Measurements from ENCODE around the gene NUP205.

NUP205 gene

DNA sequence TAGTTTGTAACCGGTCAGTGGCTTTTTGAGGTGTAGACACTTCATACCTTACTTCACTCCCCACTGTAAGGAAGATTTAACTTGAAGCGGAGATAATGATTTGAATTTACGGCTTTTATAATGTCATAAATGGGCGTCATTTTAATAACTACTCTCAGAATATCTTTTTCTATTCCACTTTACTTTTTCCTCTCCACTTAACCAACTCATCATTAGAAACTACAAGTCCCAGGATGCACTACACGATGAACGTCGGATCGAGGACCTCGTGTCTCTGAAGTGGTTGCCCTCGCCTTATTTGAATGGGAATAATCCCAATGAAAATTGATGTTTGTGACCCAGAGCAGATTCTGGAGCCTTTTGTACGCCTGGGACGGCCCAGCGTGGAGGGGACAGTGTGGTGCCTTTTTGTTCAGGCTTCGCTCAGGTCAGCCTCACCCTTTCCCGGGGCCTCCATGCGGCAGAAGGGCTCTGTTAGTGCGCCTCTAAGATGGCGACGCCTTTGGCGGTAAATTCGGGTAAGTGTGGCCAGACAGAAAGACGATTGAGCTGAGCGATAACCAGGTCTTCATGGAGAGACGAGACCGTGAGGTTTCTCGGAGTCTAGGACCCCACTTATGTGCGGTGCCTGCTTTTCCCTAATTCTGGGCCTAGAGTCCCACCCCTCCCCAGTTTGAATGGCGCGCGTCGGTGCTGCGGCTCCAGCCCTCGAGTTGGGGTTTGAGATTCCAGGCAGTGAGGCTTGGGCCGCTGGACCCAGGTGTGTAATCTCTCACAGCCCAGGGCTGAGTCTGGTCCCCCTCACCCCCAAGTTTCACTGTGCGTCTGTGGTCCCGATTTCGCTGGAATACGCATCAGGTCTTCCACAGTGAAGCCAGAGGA, at the start of gene NUP205:
NUP205 (plus strand) TSS at position 463 of the 882 bp plus-strand sequence; CDS start at position 491, 28 bp downstream.
- peak; percentile 72 for DNase-seq

DNA sequence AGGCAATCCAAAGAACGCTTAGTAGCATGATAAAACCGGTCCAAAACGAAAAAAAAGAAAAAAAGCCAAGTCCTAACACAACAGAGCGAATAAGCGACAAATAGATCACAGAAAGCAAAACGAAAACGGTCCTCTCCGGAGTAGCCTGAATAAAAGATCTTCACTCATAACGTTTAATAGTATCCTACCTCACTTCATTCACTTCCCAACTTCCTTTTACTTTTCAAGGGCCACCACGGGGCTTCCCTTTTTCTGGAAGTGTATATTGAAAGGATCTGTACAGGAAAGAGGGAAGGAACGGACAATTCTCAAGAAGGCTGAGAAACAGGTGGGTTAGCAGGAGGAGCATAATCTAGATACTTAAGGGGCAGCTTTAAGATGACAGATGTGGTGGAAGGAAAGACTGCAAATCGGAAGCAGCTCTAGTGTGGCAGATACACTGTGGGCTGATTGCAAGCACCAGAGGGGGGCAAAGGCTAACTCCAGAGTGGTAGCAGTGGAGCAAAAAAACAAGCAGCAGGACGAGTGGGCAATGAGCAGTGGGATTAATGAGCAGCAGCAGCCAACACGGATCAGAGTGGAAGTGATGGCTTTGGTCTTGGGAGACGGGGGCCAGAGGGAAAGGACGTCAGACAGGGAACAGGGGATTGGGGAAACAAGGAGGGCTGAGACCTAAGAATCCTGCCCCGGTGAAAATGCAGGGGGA, 48.7 kb upstream of the NUP205 start:
- DNase-seq: peak; percentile 8

DNA sequence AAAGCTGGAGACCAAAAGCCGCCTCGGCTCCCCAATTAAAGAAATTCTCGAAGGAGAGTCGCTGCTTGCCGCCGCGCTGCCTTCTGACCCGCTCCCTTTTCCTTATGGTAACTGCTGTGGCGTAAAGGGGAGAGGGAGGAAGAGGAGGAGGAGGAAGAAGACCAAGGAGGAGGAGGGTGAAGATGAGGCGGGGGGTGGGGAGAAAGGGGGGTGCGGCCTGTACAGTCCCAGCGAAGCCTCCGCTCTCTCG, 48.2 kb upstream of the NUP205 start:
- DNase-seq: no peak

DNA sequence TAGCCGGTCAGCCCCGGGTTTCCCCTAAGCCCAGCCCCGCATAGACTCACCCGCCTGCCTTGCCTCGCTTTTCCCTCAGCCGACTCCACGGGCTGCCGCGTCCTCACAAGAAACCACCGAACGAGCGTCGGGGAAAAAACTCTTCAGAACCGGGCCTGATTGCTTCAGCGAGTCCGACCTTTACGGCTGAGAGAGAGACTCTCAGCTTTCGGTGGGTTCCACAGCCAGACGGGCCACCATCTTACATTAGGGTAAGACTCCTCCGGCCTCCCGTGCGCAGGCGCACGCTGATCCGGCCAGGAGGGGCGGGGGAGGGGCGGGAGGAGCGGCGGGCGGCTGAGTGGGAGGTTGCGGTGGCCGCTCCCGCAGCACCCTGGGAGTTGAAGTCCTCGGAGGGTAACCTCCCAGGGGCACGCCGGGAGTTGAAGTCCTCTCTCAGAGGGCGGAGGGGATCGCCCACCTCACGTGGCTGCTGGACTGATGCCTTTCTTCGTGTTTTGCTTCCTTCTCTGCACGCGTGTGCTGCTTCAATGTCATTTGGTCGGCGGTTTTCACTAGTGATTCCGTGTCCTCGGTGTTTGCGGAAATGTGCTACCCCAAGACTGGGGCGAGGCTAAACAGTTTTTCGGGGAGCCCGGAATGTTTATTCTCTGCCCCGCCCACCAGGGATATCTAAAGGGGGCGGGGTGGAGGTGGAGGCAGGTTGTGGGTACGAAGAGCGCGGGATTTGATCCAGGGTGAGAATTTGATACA, 47.7 kb upstream of the NUP205 start, which contains the start of gene CNOT4:
CNOT4 (minus strand) TSS at position 264 of the 753 bp plus-strand sequence. CDS start 71,771 bp downstream, outside the sequence.
- DNase-seq: peak; percentile 97

- no peak for DNase-seq
These were observed 47.0 kb upstream of the NUP205 start for GRCh38 chr7:135510592-135511183.

DNA sequence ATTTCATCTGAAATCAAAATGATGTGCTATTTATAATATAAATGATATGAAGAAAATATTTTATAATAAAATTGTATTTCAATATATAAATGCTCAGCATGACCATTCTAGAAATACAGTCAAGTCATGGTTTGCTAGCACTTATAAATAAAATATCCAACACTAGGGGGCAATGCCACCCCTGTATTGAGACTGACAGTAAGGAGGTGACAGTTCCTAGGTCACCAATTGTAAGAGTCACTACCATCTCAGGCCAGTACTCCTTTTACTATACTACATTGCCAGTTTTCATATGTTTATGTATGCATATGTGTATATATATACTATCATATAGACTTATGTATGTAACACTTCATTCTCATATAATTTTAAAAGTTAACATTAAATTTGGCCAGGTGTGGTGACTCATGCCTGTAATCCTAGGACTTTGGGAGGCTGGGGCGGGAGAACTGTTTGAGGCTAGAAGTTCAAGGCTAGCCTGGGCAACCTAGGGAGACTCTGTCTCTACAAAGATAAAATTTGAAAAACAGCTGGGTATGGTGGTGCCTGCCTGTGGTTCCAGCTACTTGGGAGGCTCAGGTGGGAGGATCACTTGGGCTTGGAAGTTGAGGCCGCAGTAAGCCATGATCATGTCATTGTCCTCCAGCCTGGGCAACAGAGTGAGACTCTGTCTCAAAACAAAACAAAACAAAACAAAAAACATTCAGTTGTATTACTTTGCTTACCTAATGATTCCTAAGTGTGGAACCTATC, 45.4 kb upstream of the NUP205 start:
- DNase-seq: no peak

DNA sequence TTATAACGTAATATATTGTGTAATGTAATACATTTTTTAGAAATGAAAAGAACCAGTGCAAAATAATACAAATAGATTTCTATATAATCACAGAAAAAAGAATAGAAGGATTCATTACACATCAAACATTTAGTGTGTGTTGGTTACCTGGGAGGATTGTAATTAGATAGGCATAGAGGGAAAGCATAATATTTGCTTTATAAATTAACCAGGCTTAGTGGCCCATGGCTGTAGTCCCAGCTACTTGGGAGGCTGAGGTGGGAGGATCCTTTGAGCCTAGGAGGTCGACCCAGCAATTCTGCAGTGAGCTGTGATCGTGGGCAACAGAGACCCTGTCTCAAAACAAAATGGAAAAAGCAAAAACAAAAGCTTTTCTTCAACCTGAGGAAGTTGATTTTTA, 42.9 kb upstream of the NUP205 start:
- no peak for DNase-seq

DNA sequence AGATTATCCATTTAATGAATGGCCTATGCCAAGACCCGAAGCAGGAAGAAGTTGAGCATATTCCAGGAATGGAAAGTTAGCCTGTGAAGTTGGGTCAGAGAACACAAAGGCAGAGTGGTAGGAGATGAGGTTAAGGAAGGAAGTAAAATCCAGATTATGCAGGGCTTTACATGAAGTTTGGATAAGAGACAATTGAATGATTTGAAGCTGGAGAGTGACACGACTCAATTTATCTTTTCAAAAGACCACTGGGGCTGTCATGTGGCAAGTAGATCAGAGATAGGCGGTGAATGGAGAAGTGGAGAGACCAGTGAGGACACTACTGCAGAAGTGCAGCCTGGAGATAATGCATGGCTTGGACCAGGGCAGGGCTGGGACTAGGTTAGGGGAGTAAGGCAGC, 40.7 kb upstream of the NUP205 start:
- DNase-seq: no peak

GRCh38 chr7:135518748-135519147, 39.0 kb upstream of the NUP205 start:
- no peak for DNase-seq

DNA sequence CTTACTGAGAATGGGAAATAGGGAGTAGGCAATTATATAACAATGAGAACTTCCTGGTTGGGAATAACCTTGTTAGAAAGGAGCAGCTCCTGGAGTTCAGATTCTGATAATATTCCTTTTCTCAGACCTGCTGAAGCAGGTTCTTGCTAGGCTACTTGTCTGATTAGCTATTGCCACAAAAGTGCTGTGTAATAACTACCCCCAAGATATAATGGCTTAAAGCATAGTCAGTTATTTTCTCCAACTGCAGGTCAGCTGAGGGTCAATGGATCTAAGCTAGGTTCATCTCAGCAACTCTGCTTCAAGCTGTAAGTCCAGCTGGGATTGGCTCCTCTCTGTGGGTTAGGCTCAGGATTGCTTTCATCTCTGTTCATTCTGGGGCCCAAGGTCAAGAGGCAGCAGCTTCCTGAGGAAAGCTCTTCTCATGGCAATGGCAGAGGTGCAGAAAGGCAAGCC, 38.5 kb upstream of the NUP205 start:
- no peak for DNase-seq

GRCh38 chr7:135519871-135520270, 37.8 kb upstream of the NUP205 start:
- DNase-seq: no peak

DNA sequence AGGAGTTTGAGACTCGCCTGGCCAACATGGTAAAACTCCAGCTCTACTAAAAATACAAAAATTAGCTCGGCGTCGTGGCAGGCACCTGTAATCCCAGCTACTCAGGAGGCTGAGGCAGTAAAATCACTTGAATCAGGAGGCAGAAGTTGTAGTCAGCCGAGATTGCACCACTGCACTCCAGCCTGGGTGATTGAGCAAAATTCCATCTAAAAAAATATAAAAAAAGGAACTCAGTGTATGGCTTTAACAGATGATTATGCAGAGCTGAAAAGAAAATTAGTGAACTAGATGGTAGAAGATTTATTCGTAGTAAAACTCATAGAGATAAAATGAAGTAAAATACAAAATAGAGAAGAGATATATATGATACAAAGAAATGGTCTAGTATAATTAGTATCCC, 35.2 kb upstream of the NUP205 start:
- no peak for DNase-seq

DNA sequence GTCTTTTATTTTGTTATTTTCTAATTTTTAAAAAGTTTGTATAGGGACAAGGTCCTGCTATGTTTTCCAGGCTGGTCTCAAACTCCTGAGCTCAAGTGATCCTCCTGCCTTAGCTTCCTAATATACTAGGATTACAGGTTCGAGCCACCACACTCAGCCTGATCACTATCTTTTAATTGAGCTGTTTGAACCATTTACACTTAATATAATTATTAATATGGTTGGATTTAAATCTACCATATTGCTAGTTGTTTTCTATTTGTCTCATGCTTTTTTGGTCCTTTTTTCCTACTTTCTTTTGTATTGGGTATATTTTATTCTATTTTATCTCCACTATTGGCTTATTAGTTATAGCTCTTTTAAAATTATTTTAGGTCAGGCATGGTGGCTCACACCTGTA, 34.6 kb upstream of the NUP205 start:
- DNase-seq: no peak

DNA sequence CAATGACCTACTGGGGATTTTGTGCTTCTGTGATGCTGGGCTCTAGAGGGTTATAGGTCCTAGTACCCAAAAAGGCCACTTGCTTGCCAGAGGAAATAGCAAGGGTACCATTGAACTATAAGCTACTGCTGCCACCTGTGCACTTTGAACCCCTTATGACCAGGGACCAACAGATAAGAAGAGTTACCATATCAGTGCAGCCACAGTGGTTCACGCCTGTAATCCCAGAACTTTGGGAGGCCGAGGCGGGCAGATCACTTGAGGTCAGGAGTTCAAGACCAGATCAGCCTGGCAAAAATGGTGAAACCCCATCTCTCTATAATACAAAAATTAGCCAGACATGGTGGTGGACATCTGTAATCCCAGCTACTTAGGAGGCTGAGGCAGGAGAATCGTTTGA, 32.3 kb upstream of the NUP205 start:
- no peak for DNase-seq

- DNase-seq: no peak
These were observed 30.7 kb upstream of the NUP205 start for GRCh38 chr7:135527025-135527424.

- DNase-seq: no peak
These were observed 21.6 kb upstream of the NUP205 start for GRCh38 chr7:135536150-135536549.

- no peak for DNase-seq
These were observed 20.3 kb upstream of the NUP205 start for GRCh38 chr7:135537453-135537852.

- no peak for DNase-seq
These were observed 19.8 kb upstream of the NUP205 start for GRCh38 chr7:135537905-135538304.

GRCh38 chr7:135538376-135538775, 19.3 kb upstream of the NUP205 start:
- DNase-seq: no peak

- no peak for DNase-seq
These were observed 18.1 kb upstream of the NUP205 start for GRCh38 chr7:135539629-135540028.

DNA sequence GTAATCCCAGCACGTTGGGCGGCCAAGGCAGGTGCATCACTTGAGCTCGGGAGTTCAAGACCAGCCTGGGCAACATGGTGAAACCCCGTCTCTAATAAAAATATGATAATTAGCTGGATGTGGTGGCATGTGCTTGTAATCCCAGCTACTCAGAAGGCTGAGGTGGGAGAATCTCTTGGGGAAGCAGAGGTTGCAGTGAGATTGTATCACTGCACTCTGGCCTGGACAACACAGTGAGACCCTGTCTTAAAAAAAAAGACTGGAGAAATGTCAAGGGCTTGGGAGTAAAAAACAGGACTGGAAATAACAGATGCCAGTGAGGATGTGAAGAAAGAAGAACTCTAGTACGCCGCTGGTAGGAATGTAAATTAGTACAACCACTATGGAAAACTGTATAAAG, 16.7 kb upstream of the NUP205 start:
- no peak for DNase-seq

- DNase-seq: no peak
These were observed 7.5 kb upstream of the NUP205 start for GRCh38 chr7:135550196-135550595.
